H1 (cell line): ENCODE results near the gene NDUFAB1. TPM values are rescaled to one million over a fixed set of nuclear protein-coding genes. Genes with fewer than 3 reads are reported as not detected.

Experiments
- CTCF ChIA-PET: fragments of 300-600 bp; sonication (Branson Sonifier 250); formaldehyde crosslinking; loops from one replicate; lab custom pipeline; 2021; ENCODE audit not compliant: partially characterized antibody; lab: Charles Lee
- POLR2A ChIA-PET: fragments of 300-600 bp; sonication (Branson Sonifier 250); formaldehyde crosslinking; loops from one replicate; lab custom pipeline; 2021; ENCODE audit warnings: inconsistent platforms; ENCODE audit not compliant: partially characterized antibody; lab: Charles Lee
- DNase-seq, 2 experiments: peaks; one replicate each; pipeline versions ENCODE4 v3.0.0 to v3.0.0-alpha.2; 2010 to 2022; ENCODE audit warnings: low spot score in 2 of 2, low read depth in 1 of 2, mixed read lengths in 1 of 2
- FAIRE-seq: peaks from 2 replicates; lab custom pipeline; 2011; peaks lifted over from hg19 to GRCh38; lab: Jason Lieb, UNC
- H2AFZ ChIP-seq: 2 replicates; pipeline ENCODE4 v1.8.1; 2012; ENCODE audit warnings: low read length, inconsistent platforms
- H2AK5ac ChIP-seq: 2 replicates; pipeline ENCODE4 v1.6.1; 2013; ENCODE audit warnings: low read depth, low read length
- H2BK120ac ChIP-seq: replicated peaks from 2 replicates; pipeline ENCODE3; 2013; ENCODE audit warnings: low read depth, low read length, inconsistent platforms
- H2BK12ac ChIP-seq: 2 replicates; pipeline ENCODE4 v1.6.1; 2013; ENCODE audit warnings: low read depth, low read length
- H2BK15ac ChIP-seq: 2 replicates; pipeline ENCODE4 v1.6.1; 2013; ENCODE audit warnings: low read length
- H2BK20ac ChIP-seq: 2 replicates; pipeline ENCODE4 v1.6.1; 2013; ENCODE audit warnings: low read length
- H2BK5ac ChIP-seq: 2 replicates; pipeline ENCODE4 v1.6.1; 2013; ENCODE audit warnings: low read depth, low read length
- H3K14ac ChIP-seq: 2 replicates; pipeline ENCODE4 v1.6.1; 2013; ENCODE audit warnings: inconsistent platforms; ENCODE audit not compliant: insufficient read length
- H3K18ac ChIP-seq: 2 replicates; pipeline ENCODE4 v1.6.1; 2013; ENCODE audit warnings: low read length; ENCODE audit errors: extremely low read depth
- H3K23ac ChIP-seq: 2 replicates; pipeline ENCODE4 v1.6.1; 2013; ENCODE audit warnings: inconsistent platforms; ENCODE audit not compliant: insufficient read length
- H3K23me2 ChIP-seq: 2 replicates; pipeline ENCODE4 v1.6.1; 2013; ENCODE audit warnings: low read depth, low read length
- H3K27ac ChIP-seq: 2 replicates; pipeline ENCODE4 v1.6.1; 2011; ENCODE audit warnings: low read depth, low read length, inconsistent platforms
- H3K27me3 ChIP-seq, 4 experiments: replicated peaks in 1 of 4; 1 replicate in 1 of 4; 2 replicates in 3 of 4; pipeline versions ENCODE4 v1.6.1 to v1.8.1; 2011 to 2013; ENCODE audit warnings: low read length in 3 of 4, mild to moderate bottlenecking in 3 of 4, inconsistent platforms in 2 of 4, mixed read lengths in 2 of 4, moderate library complexity in 1 of 4; ENCODE audit not compliant: control insufficient read depth in 3 of 4, insufficient read depth in 3 of 4; ENCODE audit errors: extremely low read depth in 1 of 4
- H3K36me3 ChIP-seq, 4 experiments: 2 replicates each; pipeline versions ENCODE4 v1.6.1 to v1.8.1; 2011 to 2013; ENCODE audit warnings: mild to moderate bottlenecking in 4 of 4, low read length in 3 of 4, moderate library complexity in 2 of 4, control low read depth in 1 of 4, inconsistent platforms in 1 of 4; ENCODE audit not compliant: insufficient read depth in 4 of 4, control insufficient read depth in 2 of 4
- H3K4ac ChIP-seq: replicated peaks from 2 replicates; pipeline ENCODE3; 2013; ENCODE audit warnings: low read length, low read depth, mixed read lengths, inconsistent platforms; ENCODE audit not compliant: insufficient read length
- H3K4me1 ChIP-seq, 4 experiments: replicated peaks in 1 of 4; 1 replicate in 1 of 4; 2 replicates in 3 of 4; pipeline versions ENCODE4 v1.6.1 to v1.8.1; 2011 to 2013; ENCODE audit warnings: low read length in 3 of 4, inconsistent platforms in 2 of 4, mixed read lengths in 1 of 4; ENCODE audit not compliant: insufficient read depth in 4 of 4, control insufficient read depth in 3 of 4
- H3K4me2 ChIP-seq, 2 experiments: 2 replicates each; pipeline versions ENCODE4 v1.6.1 to v1.8.1; 2011 to 2013; ENCODE audit warnings: low read depth in 2 of 2, low read length in 2 of 2, control low read depth in 1 of 2, inconsistent platforms in 1 of 2, mild to moderate bottlenecking in 1 of 2; ENCODE audit not compliant: insufficient read depth in 1 of 2
- H3K4me3 ChIP-seq, 4 experiments: fragments of 200-600, 300-600 bp in 1 of 4; sonication (generic), shearing (Covaris generic), sonication (Bioruptor Twin) in 1 of 4; 2 replicates each; pipeline versions ENCODE4 v1.5.1 to v1.8.1; 2011 to 2016; ENCODE audit warnings: low read length in 4 of 4, low read depth in 3 of 4, control low read depth in 2 of 4, inconsistent platforms in 2 of 4, mild to moderate bottlenecking in 2 of 4, mixed read lengths in 1 of 4, moderate library complexity in 1 of 4; ENCODE audit not compliant: insufficient read depth in 2 of 4; ENCODE audit errors: extremely low read depth in 1 of 4
- H3K56ac ChIP-seq: replicated peaks from 2 replicates; pipeline ENCODE3; 2013; ENCODE audit warnings: low read depth, mild to moderate bottlenecking, mixed read lengths, low read length, inconsistent platforms; ENCODE audit not compliant: insufficient read length
- H3K79me1 ChIP-seq: 2 replicates; pipeline ENCODE4 v1.6.1; 2013; ENCODE audit warnings: low read depth, low read length, control low read depth
- H3K79me2 ChIP-seq, 2 experiments: 2 replicates each; pipeline versions ENCODE4 v1.6.1 to v1.8.1; 2012 to 2013; ENCODE audit warnings: low read length in 2 of 2, mild to moderate bottlenecking in 2 of 2, inconsistent platforms in 1 of 2; ENCODE audit not compliant: insufficient read depth in 2 of 2, control insufficient read depth in 1 of 2
- H3K9ac ChIP-seq, 4 experiments: replicated peaks in 1 of 4; 1 replicate in 1 of 4; 2 replicates in 3 of 4; pipeline versions ENCODE4 v1.6.1 to v1.8.1; 2011 to 2013; ENCODE audit warnings: low read depth in 3 of 4, low read length in 3 of 4, control low read depth in 2 of 4, mild to moderate bottlenecking in 2 of 4, moderate library complexity in 2 of 4, inconsistent platforms in 1 of 4; ENCODE audit errors: extremely low read depth in 1 of 4
- H3K9me3 ChIP-seq, 2 experiments: 2 replicates each; pipeline versions ENCODE4 v1.6.1 to v1.8.1; 2012 to 2013; ENCODE audit warnings: mild to moderate bottlenecking in 2 of 2, moderate library complexity in 2 of 2, control low read depth in 1 of 2, inconsistent platforms in 1 of 2, low read depth in 1 of 2, low read length in 1 of 2, mixed read lengths in 1 of 2; ENCODE audit not compliant: insufficient read depth in 2 of 2
- H4K20me1 ChIP-seq, 2 experiments: replicated peaks in 1 of 2; 2 replicates each; pipeline versions ENCODE3 to v1.8.1; 2011 to 2013; ENCODE audit warnings: inconsistent platforms in 2 of 2, low read length in 2 of 2, mild to moderate bottlenecking in 1 of 2; ENCODE audit not compliant: insufficient read depth in 2 of 2, control insufficient read depth in 1 of 2
- H4K5ac ChIP-seq: 2 replicates; pipeline ENCODE4 v1.6.1; 2013; ENCODE audit warnings: low read length, low read depth, mixed read lengths, inconsistent platforms; ENCODE audit not compliant: insufficient read length
- H4K8ac ChIP-seq: 2 replicates; pipeline ENCODE4 v1.8.0; 2013; ENCODE audit warnings: mild to moderate bottlenecking, moderate library complexity, low read length, inconsistent platforms; ENCODE audit not compliant: insufficient read depth; ENCODE audit errors: extremely low read depth
- H4K91ac ChIP-seq: replicated peaks from 2 replicates; pipeline ENCODE3; 2013; ENCODE audit warnings: low read length, mixed read lengths, inconsistent platforms; ENCODE audit not compliant: insufficient read length
- ASH2L ChIP-seq: fragments of 200-600, 300-600 bp; sonication (generic); IDR thresholded peaks from one replicate; pipeline ENCODE4 v1.7.1; 2017; ENCODE audit warnings: low read length
- BACH1 ChIP-seq: IDR thresholded peaks from 2 replicates; pipeline ENCODE4 v1.6.1; 2012; ENCODE audit warnings: low read length, improper control_type of control experiment
- CHD2 ChIP-seq: IDR thresholded peaks from 2 replicates; pipeline ENCODE4 v1.6.1; 2012; ENCODE audit warnings: low read length, improper control_type of control experiment
- CREB1 ChIP-seq: IDR thresholded peaks from 2 replicates; pipeline ENCODE4 v1.6.1; 2012; ENCODE audit warnings: inconsistent platforms
- MAFK ChIP-seq: IDR thresholded peaks from 2 replicates; pipeline ENCODE4 v1.6.1; 2012; ENCODE audit warnings: low read depth, mild to moderate bottlenecking, improper control_type of control experiment, low read length
- POLR2A ChIP-seq, 2 experiments: IDR thresholded peaks; 1 replicate in 1 of 2; 2 replicates in 1 of 2; pipeline ENCODE4 v1.6.1; 2011; ENCODE audit warnings: low read depth in 2 of 2, low read length in 2 of 2, mild to moderate bottlenecking in 2 of 2; ENCODE audit errors: control extremely low read depth in 1 of 2
- SP1 ChIP-seq: IDR thresholded peaks from 2 replicates; pipeline ENCODE4 v1.6.1; 2011; ENCODE audit warnings: low read depth, low read length
- TAF7 ChIP-seq: optimal IDR thresholded peaks from 2 replicates; pipeline ENCODE3; 2011; ENCODE audit warnings: low read depth, mild to moderate bottlenecking, inconsistent platforms, low read length, moderate library complexity, borderline replicate concordance
- ZNF274 ChIP-seq: IDR thresholded peaks from 2 replicates; pipeline ENCODE4 v1.7.0; 2012; ENCODE audit warnings: low read length, borderline replicate concordance; ENCODE audit errors: extremely low read depth
- WGBS, 2 experiments: shearing (Covaris generic) in 1 of 2; methylation state at CpG; one replicate each; pipeline versions ENCODE4 v1.1.6 to v1.1.7; 2013 to 2015; ENCODE audit warnings: low lambda C conversion rate in 2 of 2, mixed read lengths in 2 of 2, inconsistent platforms in 1 of 2, low coverage in 1 of 2, missing lambda C conversion rate in 1 of 2; ENCODE audit not compliant: insufficient replicate concordance in 2 of 2, insufficient coverage in 1 of 2, insufficient read length in 1 of 2; ENCODE audit errors: extremely low coverage in 1 of 2, missing lambda C conversion rate in 1 of 2; 5-methylcytosine and 5-hydroxymethylcytosine counted together
- polyA plus RNA-seq, 7 experiments: library from polyadenylated mRNA; depleted of rRNA in 3 of 7; stranded (reverse) in 5 of 7; unstranded in 2 of 7; fragments of >200 nt in 5 of 7; fragments of 200-250 nt in 2 of 7; gene quantifications; 1 replicate in 5 of 7; 2 replicates in 1 of 7; 4 replicates in 1 of 7; pipeline versions ENCODE4 v1.2.1 to v1.2.3, GENCODE V29; 2011 to 2013; ENCODE audit warnings: missing spikeins in 2 of 7, mixed read lengths in 2 of 7
- total RNA-seq: library from RNA; stranded (reverse); fragmentation: NEBNext Ultra II Directional; extraction: Animal tissue kit (Norgen Biotek cat#: 25700); gene quantifications from 2 replicates; pipeline ENCODE4 v1.2.1, GENCODE V29; 2021

NDUFAB1 gene
- total and polyA plus RNA-seq, 2 of the 8 experiments (the other 6 are each of a cell fraction or from before 2014, with no cell fraction given) = 135 to 294 TPM

DNA sequence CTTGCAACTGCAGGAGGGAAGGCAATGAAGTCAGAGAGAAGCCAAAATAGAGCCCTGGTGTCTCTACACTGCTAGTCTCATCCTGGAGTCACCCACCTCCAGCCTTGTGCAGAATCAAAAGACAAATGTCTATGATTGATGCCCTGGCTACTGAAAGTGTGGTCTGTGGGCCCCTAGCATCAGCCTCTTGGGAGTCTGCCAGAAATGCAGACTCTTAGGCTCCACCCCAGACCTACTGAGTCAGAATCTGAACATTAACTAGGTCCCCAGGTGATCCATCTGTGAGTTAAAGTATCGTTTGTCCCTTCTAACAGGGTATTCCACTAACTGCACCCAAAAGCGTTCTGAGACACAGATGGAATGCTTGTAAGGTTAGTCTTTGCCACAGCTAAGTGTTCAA lies 60.2 kb downstream of the NDUFAB1 start:
- DNase-seq = no peak
- no peak overlapping the region for H2BK12ac ChIP-seq
- H2BK120ac ChIP-seq = no peak overlapping the region
- peaks cover 13 to 61% (median 47%) of the 10 kb centered on the region in 4 experiments; a peak in 7 of 8 replicates for H3K36me3 ChIP-seq
- H2BK5ac ChIP-seq = no peak overlapping the region
- no peak overlapping the region for H3K23ac ChIP-seq
- no peak for FAIRE-seq
- H3K56ac ChIP-seq = no peak overlapping the region
- H3K79me1 ChIP-seq = no peaks in the 10 kb centered on the region
- no peak overlapping the region for H4K8ac ChIP-seq
- no peaks in the 10 kb centered on the region for H3K23me2 ChIP-seq
- H3K27ac ChIP-seq = no peak overlapping the region
- H3K9ac ChIP-seq = no peak overlapping the region
- H2AFZ ChIP-seq = no peak overlapping the region
- no peak overlapping the region for H3K14ac ChIP-seq
- H3K27me3 ChIP-seq = no peaks in the 10 kb centered on the region
- H2BK20ac ChIP-seq = no peak overlapping the region
- H3K4me3 ChIP-seq = no peak overlapping the region
- H2BK15ac ChIP-seq = no peak overlapping the region
- no peak overlapping the region for H4K91ac ChIP-seq
- no peaks in the 10 kb centered on the region for H3K79me2 ChIP-seq
- no peak overlapping the region for H3K18ac ChIP-seq
- H2AK5ac ChIP-seq = no peak overlapping the region
- ChIA-PET POLR2A (interaction anchor here (1.5 kb wide), 1 partner anchor 9 kb away, joined by 3 read pairs; no protein-coding TSS in a partner anchor), CTCF (no interaction called here)
- H3K4ac ChIP-seq = no peak overlapping the region
- 87% methylated on average over 2 of the region's 2 CpGs; no CpG with 5 or more reads in 1 of the 2 experiments for WGBS, 2 experiments
- H3K9me3 ChIP-seq = no peaks in the 10 kb centered on the region
- no peaks in the 10 kb centered on the region for H3K4me1 ChIP-seq
- H4K20me1 ChIP-seq = peaks cover 0 to 6% of the 10 kb centered on the region in 2 experiments
- H3K4me2 ChIP-seq = no peak overlapping the region
- H4K5ac ChIP-seq = no peak overlapping the region
- TF ChIP-seq BACH1 (no peak), SP1 (no peak), MAFK (no peak), TAF7 (no peak), POLR2A (IDR thresholded peaks at IDR 0.05; ENCODE audit: control extremely low read depth in 1 of 2, low read depth in 2 of 2, low read length in 2 of 2) (no peak), ZNF274 (no peak), CREB1 (no peak), ASH2L (no peak), CHD2 (no peak)
